ENCODE measurements around the gene CYP4F12. TPM values are rescaled to one million over a fixed set of nuclear protein-coding genes. Genes with fewer than 3 reads are reported as not detected.

CYP4F12 gene, protein sequence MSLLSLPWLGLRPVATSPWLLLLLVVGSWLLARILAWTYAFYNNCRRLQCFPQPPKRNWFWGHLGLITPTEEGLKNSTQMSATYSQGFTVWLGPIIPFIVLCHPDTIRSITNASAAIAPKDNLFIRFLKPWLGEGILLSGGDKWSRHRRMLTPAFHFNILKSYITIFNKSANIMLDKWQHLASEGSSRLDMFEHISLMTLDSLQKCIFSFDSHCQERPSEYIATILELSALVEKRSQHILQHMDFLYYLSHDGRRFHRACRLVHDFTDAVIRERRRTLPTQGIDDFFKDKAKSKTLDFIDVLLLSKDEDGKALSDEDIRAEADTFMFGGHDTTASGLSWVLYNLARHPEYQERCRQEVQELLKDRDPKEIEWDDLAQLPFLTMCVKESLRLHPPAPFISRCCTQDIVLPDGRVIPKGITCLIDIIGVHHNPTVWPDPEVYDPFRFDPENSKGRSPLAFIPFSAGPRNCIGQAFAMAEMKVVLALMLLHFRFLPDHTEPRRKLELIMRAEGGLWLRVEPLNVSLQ
- total RNA-seq = 1 to 10 TPM in 2 of 4 donors, not detected in 2; 1.2 to 1.7 TPM
- 1 to 10 TPM in 2 of 3 donors, under 1 TPM in 1; 0.36 to 2.4 (median 1.3) TPM for polyA plus RNA-seq
- long read RNA-seq, donor 1 = 0 reads
- long read RNA-seq, donor 2 = 0 reads

DNA sequence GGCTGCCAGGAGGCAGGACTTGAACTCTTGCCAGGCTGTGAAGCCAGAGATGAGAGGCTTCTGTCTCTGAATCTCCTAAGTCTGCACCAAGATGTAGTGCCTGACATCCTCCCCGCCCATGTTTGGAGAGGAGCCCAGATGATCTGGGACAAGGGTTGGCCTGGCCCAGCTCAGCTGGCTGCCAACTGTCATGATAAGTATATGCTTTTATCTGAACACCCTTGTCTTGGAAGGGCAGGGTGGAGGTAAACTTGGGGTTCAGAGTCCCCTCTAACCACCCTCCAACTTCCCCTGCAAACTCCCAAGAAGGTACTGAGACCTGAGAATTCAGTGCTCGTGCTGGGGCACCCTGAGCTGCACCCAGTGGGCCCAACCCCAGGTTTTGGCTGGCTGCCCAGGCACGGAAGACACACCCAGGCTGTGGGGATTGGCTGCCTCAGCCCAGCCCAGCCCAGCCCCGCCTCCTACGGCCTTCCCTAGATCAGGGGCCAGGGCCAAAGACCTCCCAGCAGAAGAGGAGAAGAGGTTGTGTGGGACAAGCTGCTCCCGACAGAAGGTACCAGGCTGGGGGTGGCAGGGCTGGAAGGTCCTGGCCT is at the start of gene CYP4F12:
CYP4F12 (plus strand) TSS at position 508 of the 596 bp plus-strand sequence. CDS start 443 bp downstream, outside the sequence.
- peak within 1 kb of the TSS; percentile 28 for H3K4me3 ChIP-seq
- ATAC-seq (peak; percentile 36 to 81 (median 70)), DNase-seq (peak; percentile 81 to 89)
- H3K4me1 ChIP-seq = no peaks in the 10 kb centered on the region
- no peaks in the 10 kb centered on the region for H3K9me3 ChIP-seq
- no peaks in the 10 kb centered on the region for H3K36me3 ChIP-seq (ENCODE audit: insufficient read depth in 1 of 2, low read depth in 1 of 2)
- TF ChIP-seq, protein P1, sequence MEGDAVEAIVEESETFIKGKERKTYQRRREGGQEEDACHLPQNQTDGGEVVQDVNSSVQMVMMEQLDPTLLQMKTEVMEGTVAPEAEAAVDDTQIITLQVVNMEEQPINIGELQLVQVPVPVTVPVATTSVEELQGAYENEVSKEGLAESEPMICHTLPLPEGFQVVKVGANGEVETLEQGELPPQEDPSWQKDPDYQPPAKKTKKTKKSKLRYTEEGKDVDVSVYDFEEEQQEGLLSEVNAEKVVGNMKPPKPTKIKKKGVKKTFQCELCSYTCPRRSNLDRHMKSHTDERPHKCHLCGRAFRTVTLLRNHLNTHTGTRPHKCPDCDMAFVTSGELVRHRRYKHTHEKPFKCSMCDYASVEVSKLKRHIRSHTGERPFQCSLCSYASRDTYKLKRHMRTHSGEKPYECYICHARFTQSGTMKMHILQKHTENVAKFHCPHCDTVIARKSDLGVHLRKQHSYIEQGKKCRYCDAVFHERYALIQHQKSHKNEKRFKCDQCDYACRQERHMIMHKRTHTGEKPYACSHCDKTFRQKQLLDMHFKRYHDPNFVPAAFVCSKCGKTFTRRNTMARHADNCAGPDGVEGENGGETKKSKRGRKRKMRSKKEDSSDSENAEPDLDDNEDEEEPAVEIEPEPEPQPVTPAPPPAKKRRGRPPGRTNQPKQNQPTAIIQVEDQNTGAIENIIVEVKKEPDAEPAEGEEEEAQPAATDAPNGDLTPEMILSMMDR (IDR thresholded peaks at IDR 0.05) = no peak
- WGBS, 3 donors = 9 to 11% (median 10%) methylated on average over 6 of the region's 6 CpGs
- intact Hi-C loops (cut with DNase I) = no loop called here
- no peak within 1 kb of the TSS for H3K27ac ChIP-seq
- peaks cover 0 to 1% (median 0%) of the 10 kb centered on the region in 3 donors for H3K27me3 ChIP-seq (ENCODE audit: insufficient read depth in 3 of 3, low read length in 2 of 3)

DNA sequence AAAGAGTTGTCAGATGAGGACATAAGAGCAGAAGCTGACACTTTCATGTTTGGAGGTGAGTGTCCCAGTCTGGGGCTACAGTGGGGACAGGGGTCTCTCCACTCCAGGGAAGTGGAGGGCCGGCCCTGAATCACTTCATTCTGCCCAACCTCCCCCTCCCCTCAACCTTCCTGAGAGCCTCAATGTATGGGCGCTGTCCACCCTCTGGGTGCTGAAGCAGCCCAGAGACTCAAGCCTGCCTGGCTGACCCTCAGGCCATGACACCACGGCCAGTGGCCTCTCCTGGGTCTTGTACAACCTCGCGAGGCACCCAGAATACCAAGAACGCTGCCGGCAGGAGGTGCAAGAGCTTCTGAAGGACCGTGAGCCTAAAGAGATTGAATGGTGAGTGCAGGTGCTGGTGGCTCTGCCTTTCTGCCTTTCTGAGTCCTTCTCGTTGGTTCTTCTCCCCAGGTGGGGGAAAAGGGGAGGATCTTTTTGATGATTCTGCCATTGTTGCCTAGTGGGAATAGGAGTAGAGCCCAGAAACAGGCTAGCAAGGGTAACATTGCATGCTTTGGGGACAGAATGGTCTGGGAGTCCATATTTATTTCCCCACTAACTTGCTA is 49.1 kb upstream of the CYP4F12 start:
- H3K4me3 ChIP-seq = no peak overlapping the region
- ATAC-seq (no peak), DNase-seq (no peak)
- H3K27ac ChIP-seq = no peak overlapping the region
- 4 to 10% (median 8%) methylated on average over 9 of the region's 9 CpGs for WGBS, 3 donors
- H3K4me1 ChIP-seq = no peaks in the 10 kb centered on the region
- TF ChIP-seq, protein P1 (IDR thresholded peaks at IDR 0.05) = no peak
- no peaks in the 10 kb centered on the region for H3K27me3 ChIP-seq (ENCODE audit: insufficient read depth in 3 of 3, low read length in 2 of 3)
- no peaks in the 10 kb centered on the region for H3K36me3 ChIP-seq (ENCODE audit: insufficient read depth in 1 of 2, low read depth in 1 of 2)
- intact Hi-C loops (cut with DNase I) = no loop called here
- H3K9me3 ChIP-seq = peaks cover 3% of the 10 kb centered on the region

DNA sequence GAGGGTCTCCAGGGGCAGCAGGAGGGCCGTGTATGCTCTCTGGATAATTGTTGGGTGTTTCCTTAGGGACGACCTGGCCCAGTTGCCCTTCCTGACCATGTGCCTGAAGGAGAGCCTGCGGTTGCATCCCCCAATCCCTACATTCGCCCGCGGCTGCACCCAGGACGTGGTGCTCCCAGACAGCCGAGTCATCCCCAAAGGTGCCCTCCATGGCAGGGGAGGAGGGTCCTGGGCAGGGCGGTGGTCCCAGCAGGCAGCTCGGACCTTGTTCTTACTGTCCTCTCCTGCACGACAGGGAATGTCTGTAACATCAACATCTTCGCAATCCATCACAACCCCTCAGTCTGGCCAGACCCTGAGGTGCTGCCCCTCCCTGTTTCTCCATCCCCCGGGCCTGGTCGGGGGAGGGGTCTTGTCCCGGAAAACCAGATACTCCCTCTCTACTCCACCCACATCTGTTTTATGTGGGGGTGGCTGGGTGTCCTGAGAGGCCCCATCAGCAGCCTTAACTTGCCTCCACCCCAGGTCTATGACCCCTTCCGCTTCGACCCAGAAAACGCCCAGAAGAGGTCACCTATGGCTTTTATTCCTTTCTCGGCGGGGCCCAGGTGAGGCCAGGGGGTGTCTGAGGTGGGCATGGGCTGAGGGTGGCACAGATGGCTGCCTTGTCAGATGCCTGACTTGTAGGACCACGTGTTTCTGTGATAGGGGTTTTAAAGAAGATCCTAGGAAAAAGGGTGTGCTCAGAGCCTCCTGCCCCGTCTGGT is 44.5 kb upstream of the CYP4F12 start:
- no peaks in the 10 kb centered on the region for H3K4me1 ChIP-seq
- DNase-seq = no peak
- H3K9me3 ChIP-seq = peaks cover 3% of the 10 kb centered on the region
- TF ChIP-seq, protein P1 (IDR thresholded peaks at IDR 0.05) = no peak
- H3K36me3 ChIP-seq (ENCODE audit: insufficient read depth in 1 of 2, low read depth in 1 of 2) = no peaks in the 10 kb centered on the region
- no peak overlapping the region for H3K4me3 ChIP-seq
- peaks cover 0 to 5% (median 2%) of the 10 kb centered on the region in 3 donors for H3K27me3 ChIP-seq (ENCODE audit: insufficient read depth in 3 of 3, low read length in 2 of 3)
- no peak overlapping the region for H3K27ac ChIP-seq
- 54 to 62% (median 55%) methylated on average over 18 to 22 of the region's 22 CpGs for WGBS, 3 donors
- ATAC-seq = no peak
- intact Hi-C loops (cut with DNase I) = loop anchor here in 1 of 2 donors (5.0 kb wide), 1 partner anchor 554 kb away; no protein-coding TSS in a partner anchor
